ENCODE measurements around the gene TACR2.

GRCh38 chr10:69412232-69412790 is 4.4 kb downstream of the TACR2 start:
- TF ChIP-seq CTCF (IDR thresholded peaks at IDR 0.05) (no peak), REST (IDR thresholded peaks at IDR 0.05; ENCODE audit: insufficient read depth in 1 of 2, low read depth in 2 of 2, low read length in 1 of 2) (no peak)

Measured in Panc1 (cell line).